KOPT-K1 (cell line): ENCODE measurements around the gene MKX.

Experiments used
- H3K27ac ChIP-seq: fragments of 200-600 bp; sonication (generic); 2 replicates; pipeline ENCODE4 v1.5.1; 2016; ENCODE audit warnings: antibody characterized with exemption, mild to moderate bottlenecking, low read depth, low read length; ENCODE audit not compliant: poor library complexity, severe bottlenecking
- H3K36me3 ChIP-seq: fragments of 200-600 bp; sonication (generic); 2 replicates; pipeline ENCODE4 v1.5.1; 2017; ENCODE audit warnings: antibody characterized with exemption, mild to moderate bottlenecking, low read length, moderate library complexity; ENCODE audit not compliant: insufficient read depth
- H3K9me3 ChIP-seq: fragments of 200-600 bp; sonication (generic); 2 replicates; pipeline ENCODE4 v1.5.1; 2017; ENCODE audit warnings: antibody characterized with exemption, low read length, mild to moderate bottlenecking; ENCODE audit not compliant: insufficient read depth, poor library complexity, severe bottlenecking

The MKX gene

DNA sequence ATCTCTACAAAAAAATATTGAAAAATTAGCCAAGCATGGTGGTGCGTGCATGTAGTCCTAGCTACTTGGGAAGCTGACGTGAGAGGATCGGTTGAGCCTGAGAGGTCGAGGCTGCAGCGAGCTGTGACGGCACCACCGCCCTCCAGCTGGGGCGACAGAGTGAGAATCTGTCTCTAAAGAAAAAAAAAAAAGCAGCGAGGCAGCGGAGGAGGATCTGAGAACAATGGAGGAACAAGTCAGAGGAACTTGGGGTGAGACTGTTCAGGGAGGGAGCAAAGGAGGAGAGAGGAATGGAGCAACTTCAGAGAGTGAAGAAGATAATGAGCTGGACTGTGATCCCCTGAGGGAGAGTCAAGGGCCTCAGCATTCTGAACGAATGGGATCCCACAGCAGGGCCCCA is 85.4 kb downstream of the MKX start:
- no peaks in the 10 kb centered on the region for H3K36me3 ChIP-seq
- no peak overlapping the region for H3K27ac ChIP-seq
- no peaks in the 10 kb centered on the region for H3K9me3 ChIP-seq

DNA sequence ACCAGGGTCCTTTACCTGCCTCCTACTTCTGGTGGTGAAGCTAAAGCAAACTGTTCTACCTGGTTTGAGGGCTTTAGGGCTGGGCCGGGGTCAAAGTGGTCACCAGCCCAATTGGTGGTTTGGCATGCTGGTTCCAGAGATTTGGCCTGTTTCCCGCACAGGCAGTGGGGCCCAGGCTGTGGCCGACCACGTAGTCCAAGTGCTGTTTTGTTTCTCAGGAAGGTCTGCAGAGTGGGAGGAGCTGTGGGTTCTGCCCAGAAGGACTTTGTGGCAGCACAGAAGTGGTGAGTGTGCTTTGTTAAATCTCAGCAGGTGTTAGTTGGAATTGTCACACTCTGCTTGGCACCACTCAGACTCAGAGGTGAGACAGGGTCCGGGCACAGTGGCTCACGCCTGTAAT is 85.8 kb downstream of the MKX start:
- H3K36me3 ChIP-seq, result no peaks in the 10 kb centered on the region

DNA sequence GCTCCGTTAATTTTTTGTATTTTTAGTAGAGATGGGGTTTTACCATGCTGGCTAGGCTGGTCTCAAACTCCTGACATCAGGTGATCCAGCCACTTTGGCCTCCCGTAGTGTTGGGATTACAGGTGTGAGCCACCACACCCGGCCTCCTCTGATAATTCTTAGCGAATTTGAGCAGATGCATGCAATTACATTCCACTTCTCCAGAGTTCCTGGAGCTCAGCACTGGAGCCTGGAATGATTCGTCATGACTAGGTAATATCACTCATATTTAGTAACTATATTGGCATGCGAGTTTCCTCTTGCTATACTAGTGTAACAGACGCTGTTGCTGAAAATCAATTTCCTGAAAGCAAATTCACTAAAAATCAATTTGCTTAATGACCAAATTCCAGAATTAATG is 86.8 kb downstream of the MKX start:
- Histone ChIP-seq H3K9me3 (no peaks in the 10 kb centered on the region), H3K36me3 (no peaks in the 10 kb centered on the region), H3K27ac (no peak overlapping the region)

More for the DNA sequence above, 85.8 kb downstream of the MKX start:
- Histone ChIP-seq H3K9me3 (no peaks in the 10 kb centered on the region), H3K27ac (no peak overlapping the region)

DNA sequence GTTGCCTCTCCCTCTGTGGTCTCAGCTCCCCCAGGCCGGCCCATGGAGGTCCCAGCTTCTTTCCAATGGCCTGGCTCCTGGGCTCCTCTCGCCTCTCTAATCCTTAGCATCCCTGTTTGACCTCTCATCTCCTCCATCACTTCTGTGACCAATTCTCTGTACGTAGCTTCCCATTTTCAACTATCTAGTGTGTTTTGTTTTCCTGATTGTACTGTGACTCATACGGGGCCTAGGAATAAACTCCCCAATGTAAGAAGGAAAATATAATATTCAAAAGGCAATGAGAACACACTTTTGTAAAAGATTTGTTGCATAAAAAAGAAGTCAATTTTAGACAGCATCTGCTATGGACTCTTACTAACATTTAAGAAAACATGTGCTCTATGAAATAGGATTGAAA is 90.3 kb downstream of the MKX start:
- Histone ChIP-seq H3K27ac (no peak overlapping the region), H3K36me3 (no peaks in the 10 kb centered on the region), H3K9me3 (no peaks in the 10 kb centered on the region)

DNA sequence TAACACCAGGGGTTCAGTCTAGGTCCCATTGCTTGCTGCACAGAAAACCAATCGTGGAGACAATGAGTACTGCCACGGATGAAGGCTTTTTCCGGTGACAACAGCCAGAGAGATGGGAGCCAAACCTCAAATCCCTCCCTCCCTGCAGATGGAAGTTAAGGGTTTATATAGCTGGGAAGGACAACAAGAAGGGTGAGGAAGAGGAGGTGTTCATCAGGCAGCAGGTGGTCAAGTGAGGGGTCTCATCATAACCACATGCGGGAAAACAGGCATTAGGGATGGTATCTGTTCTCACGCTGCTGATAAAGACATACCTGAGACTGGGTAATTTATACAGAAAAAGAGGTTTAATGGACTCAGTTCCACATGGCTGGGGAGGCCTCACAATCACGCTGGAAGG is 91.3 kb downstream of the MKX start:
- no peaks in the 10 kb centered on the region for H3K9me3 ChIP-seq
- H3K36me3 ChIP-seq, result no peaks in the 10 kb centered on the region
- H3K27ac ChIP-seq, result no peak overlapping the region

DNA sequence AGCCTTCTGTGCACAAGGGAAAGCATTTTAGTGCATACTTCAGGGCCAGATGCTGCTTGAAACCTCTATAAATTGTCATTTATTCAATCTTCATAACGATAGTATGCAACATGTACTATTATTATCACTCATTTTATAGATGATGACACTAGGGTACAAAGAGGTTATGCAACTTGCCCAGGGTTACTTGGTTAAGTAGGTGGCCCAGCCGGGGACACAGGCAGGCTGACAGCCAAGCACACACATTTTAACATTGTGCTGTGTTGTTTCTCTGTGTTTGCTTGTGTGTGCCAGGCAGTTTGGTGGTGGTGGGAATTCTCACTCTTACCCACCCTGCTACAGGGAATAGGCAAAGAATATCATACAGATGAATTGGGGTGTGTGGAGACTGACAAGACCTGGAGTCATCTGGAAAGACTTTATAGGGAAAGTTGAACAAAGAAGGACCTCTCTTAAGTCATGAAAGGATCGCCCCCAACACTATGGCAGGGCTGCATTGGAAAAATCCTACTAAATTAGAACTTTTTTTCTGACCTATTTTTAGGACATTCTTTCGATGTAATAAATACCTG is 98.9 kb downstream of the MKX start:
- Histone ChIP-seq H3K36me3 (no peaks in the 10 kb centered on the region), H3K9me3 (no peaks in the 10 kb centered on the region), H3K27ac (no peak overlapping the region)

DNA sequence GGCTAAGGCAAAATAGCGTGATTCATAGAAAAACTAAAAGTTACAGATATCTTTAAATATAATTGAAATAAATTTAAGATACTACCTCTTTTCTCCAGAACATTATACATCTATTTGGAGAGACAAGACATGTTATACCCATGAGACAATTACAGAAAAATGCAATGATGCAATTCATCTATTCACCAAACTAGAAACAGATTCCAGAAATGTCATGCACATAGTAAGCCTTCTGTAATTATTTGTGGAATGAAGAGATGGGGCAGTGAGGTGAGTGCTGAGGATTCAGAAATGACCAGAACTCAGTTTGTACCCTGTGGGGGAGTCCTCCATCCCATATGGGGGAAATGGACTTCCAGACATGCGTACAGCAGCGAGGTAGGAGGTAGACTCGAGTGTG is 99.4 kb downstream of the MKX start:
- H3K36me3 ChIP-seq, result no peaks in the 10 kb centered on the region
- H3K27ac ChIP-seq, result no peak overlapping the region
- no peaks in the 10 kb centered on the region for H3K9me3 ChIP-seq

DNA sequence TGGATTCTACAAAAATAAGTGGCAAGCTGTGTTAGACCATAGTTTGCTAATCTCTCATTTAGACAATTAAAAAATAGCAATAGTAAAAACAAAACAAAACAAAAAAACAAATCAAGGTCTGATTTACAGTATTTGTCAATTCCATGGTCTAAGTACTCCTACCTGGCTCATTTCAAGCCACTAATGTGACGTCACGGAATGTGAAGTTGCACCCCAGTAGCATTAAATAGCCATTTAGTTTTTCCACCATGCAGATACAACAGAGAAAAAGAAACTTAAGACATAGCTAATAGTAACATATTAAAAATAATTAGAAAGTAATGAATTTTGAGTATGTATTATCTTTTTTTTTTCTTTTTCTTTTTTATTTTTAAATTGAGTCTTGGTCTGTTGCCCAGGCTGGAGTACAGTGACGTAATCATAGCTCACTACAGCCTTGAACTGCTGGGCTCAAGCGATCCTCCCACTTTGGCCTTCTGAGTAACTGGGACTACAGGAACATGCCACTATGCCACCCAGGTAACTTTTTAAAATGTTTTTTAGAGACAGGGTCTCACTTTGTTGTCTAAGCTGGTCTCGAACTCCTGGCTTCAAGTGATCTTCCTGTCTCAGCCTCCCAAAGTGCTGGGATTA is 101.2 kb downstream of the MKX start:
- no peak overlapping the region for H3K27ac ChIP-seq
- H3K36me3 ChIP-seq, result no peaks in the 10 kb centered on the region
- H3K9me3 ChIP-seq, result no peaks in the 10 kb centered on the region

DNA sequence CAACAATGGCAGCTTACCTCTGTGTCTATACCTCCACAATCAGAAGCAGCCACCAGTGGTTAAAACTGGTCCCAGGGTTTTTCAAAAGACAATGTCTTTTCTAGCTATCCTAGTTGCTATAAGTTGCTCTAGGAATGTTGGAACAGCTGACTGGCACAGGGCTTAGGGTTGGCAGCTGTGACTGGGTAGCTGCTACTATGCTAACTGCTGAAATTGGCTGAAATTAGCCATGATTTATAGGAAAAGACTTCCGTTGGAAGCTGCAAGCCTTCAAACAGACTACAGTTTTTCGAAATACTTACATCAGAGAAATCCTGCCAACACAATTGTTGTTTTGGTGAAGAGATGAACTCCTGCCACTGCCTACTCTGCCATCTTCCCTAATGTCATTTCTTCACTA is 102.3 kb downstream of the MKX start:
- H3K9me3 ChIP-seq, result no peaks in the 10 kb centered on the region
- H3K27ac ChIP-seq, result no peak overlapping the region
- H3K36me3 ChIP-seq, result no peaks in the 10 kb centered on the region

DNA sequence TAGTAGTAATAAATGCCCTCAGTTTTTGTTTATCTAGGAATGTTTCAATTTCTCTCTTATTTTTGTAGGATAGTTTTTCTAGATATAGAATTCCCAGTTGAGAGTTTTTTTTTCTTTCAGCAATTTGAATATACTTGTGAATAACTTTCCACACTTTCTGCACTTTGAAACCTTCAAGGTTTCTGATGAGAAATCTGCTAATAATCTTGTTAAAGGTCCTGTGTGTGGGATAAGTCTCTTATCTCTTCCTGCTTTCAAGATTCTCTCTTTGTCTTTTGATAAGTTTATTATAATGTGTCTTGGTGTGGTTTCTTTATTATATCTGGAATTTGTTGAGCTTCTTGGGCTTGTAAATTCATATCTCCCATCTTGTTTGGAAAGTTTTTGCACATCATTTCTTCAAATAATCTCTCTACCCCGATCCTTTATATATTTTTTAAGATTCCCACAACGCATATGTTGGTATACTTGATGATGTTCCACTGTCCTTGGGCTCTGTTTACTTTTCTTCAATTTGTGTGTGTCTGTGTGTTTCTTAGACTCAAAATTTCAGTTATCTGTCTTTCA is 103.5 kb downstream of the MKX start:
- Histone ChIP-seq H3K36me3 (no peaks in the 10 kb centered on the region), H3K27ac (no peak overlapping the region), H3K9me3 (no peaks in the 10 kb centered on the region)

DNA sequence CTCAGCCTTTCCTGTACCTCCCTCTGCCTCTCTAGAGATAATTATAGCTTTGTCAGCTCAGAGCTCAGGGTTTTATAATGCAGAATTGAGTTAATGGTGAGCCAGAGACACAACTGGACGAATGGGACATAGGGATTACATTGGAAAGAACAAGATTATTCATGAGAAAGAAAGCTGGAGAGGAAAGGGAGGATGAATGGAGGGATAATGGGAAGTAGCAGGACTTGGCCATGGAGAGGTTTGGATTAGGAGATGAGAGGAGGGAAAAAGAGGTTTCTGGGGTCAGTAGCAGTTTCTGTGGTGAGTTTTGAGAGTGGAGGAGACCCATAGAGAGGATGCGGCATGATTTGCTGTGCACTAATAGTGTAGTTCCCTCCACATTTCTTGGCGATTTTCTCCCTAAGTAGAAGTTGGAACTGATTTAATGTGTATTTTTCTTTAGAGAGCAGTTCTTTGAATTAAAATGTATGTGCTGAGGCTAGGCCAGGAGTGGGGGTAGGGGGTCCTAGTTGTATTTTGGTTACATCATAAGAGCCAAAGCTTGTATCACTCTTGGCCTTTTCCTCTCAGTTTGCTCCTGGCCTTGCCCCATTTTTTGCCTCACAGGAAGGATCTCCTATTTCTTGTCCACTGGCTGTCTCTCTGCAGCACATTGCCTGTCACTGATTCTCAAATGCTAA is 107.4 kb downstream of the MKX start:
- no peaks in the 10 kb centered on the region for H3K36me3 ChIP-seq
- no peak overlapping the region for H3K27ac ChIP-seq
- no peaks in the 10 kb centered on the region for H3K9me3 ChIP-seq

DNA sequence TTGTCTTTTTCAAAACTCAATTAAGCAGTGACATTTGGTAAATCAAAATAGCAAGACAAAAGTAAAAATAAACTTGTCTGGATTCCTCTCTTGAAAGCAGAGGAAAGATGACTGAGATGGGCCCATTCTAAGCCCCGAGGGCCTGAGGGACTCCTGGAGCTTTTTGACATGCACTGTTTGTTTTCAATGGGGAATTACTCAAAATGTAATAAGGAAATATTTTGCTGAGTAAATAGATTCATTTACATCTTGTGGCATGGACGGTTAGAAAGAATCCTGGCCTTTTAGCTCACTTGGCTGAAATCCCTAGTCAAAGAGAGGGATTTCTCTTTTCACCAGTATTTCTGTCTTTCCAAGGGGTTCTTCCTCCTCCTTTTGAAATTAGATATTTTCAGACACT is 108.0 kb downstream of the MKX start:
- Histone ChIP-seq H3K9me3 (no peaks in the 10 kb centered on the region), H3K27ac (no peak overlapping the region), H3K36me3 (no peaks in the 10 kb centered on the region)

DNA sequence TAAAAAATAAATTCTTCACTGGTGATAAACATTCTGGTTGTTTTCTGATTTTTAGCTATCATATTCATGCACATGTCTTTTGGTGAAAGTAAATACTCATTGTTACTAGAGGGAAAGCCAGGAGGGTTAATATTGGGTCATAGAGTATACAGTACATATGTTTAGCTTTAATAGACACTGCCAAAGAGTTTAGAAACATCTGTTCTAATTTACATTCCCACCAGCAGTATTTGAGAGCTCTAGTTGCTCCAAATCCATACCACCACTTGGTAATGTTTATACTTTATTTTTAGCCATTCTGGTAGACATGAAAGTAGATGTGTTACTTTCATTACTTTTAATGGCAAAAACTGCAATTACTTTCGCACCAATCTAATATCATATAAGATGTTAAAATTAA is 108.8 kb downstream of the MKX start:
- H3K9me3 ChIP-seq, result no peaks in the 10 kb centered on the region
- no peak overlapping the region for H3K27ac ChIP-seq
- no peaks in the 10 kb centered on the region for H3K36me3 ChIP-seq

DNA sequence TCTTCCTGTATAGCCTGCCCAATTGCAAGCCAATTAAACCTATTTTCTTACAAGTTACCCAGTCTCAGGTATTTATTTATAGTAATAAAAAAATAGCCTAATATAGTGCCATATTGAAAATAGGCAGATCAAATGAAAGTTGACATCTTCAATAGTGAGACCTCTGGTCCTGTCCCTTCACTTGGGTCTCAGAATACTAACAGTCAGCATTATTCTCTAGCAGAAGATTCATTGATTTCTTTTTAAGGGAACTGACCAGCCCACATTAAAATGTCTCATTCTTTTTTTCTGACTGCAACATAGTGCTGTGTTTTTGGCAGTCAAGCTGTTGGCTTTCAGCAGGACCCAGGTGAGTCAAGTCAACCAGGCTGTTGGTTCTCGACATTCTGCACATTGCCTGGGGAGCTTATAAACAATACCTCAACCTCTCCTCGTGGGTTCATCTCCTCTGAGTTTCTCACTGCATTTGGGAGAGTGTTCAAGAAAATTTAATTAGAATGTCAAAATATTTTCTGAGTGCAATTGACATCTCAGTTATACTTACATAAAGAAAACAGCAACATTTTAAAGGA is 109.8 kb downstream of the MKX start:
- no peak overlapping the region for H3K27ac ChIP-seq
- H3K36me3 ChIP-seq, result no peaks in the 10 kb centered on the region
- H3K9me3 ChIP-seq, result no peaks in the 10 kb centered on the region

DNA sequence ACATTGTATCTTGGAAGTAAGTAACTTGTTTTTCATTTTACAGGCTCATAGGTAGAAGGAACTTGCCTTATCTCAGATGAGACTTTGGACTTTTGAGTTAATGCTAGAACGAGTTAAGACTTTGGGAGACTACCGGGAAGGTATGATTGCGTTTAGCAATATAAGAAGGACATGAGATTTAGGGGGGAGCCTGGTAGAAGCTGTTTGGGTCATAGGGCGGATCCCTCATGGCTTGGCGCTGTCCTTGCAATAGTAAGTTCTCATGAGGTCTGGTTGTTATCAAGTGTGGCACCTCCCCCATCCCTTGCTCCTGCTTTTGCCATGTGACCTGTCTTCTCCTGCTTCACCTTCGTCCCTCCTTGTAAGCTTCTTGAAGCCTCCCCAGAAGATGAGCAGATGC is 110.3 kb downstream of the MKX start:
- Histone ChIP-seq H3K27ac (no peak overlapping the region), H3K36me3 (no peaks in the 10 kb centered on the region), H3K9me3 (no peaks in the 10 kb centered on the region)
